GM12892 (cell line): ENCODE results near the gene SYCN.

Experiments used
- POLR2A ChIP-seq: IDR thresholded peaks from 2 replicates; pipeline ENCODE4 v1.6.1; 2011; ENCODE audit warnings: low read depth, low read length, control low read depth
- POLR2AphosphoS5 ChIP-seq: IDR thresholded peaks from 2 replicates; pipeline ENCODE4 v1.6.1; 2011; ENCODE audit warnings: low read depth, low read length, control low read depth
- TAF1 ChIP-seq: IDR thresholded peaks from 2 replicates; pipeline ENCODE4 v1.6.1; 2011; ENCODE audit warnings: low read depth, mild to moderate bottlenecking, control low read depth, low read length, borderline replicate concordance

DNA sequence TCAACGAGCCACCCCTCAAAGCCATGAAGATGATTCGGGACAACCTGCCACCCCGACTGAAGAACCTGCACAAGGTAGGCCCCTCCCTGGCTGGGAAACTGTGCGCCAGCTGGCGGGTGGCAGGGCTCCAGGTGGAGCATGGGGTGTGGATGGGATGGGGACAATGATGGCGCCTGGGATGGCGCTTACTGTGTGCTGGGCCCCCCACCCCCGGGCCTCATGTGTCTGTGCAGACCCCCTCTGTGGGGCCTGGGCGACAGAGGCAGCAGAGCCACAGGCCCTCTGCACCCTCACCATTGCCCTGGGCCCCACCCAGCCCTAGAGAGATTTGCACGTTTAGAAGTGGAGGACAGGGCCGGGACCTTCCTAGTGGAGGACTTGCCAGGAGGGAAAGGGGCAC lies 26.3 kb downstream of the SYCN start:
- TF ChIP-seq POLR2AphosphoS5: no peak
- TF ChIP-seq POLR2A: no peak
- no peak for TF ChIP-seq TAF1
